H1 (cell line): ENCODE results near the gene DHDDS. TPM values are rescaled to one million over a fixed set of nuclear protein-coding genes. Genes with fewer than 3 reads are reported as not detected.

ENCODE experiments used
- ASH2L ChIP-seq: fragments of 200-600, 300-600 bp; sonication (generic); IDR thresholded peaks from one replicate; pipeline ENCODE4 v1.7.1; 2017; ENCODE audit warnings: low read length
- BCL11A ChIP-seq, 2 experiments: IDR thresholded peaks; one replicate each; pipeline ENCODE4 v1.6.1; 2011; ENCODE audit warnings: low read depth in 2 of 2, low read length in 2 of 2, mild to moderate bottlenecking in 2 of 2
- CBX5 ChIP-seq: fragments of 300-800, 300-1000 bp; sonication (generic); IDR thresholded peaks from 2 replicates; pipeline ENCODE4 v1.7.1; 2016; ENCODE audit warnings: antibody characterized with exemption, low read length, low read depth
- CHD1 ChIP-seq: IDR thresholded peaks from 2 replicates; pipeline ENCODE4 v1.6.1; 2012; ENCODE audit warnings: low read depth, low read length, improper control_type of control experiment
- CTBP2 ChIP-seq: IDR thresholded peaks from 2 replicates; pipeline ENCODE4 v1.7.0; 2011; ENCODE audit warnings: borderline replicate concordance, mild to moderate bottlenecking, moderate library complexity, mixed read lengths, low read length; ENCODE audit not compliant: insufficient read depth, insufficient read length
- EZH2 ChIP-seq: fragments of 200-600 bp; sonication (generic); IDR thresholded peaks from 2 replicates; pipeline ENCODE4 v1.7.1; 2012; ENCODE audit warnings: low read depth, mild to moderate bottlenecking, moderate library complexity, low read length, inconsistent platforms; ENCODE audit not compliant: severe bottlenecking
- HDAC2 ChIP-seq, 2 experiments: fragments of 300-600 bp in 1 of 2; sonication (generic) in 1 of 2; IDR thresholded peaks; 2 replicates each; pipeline ENCODE4 v1.6.1; 2011 to 2012; ENCODE audit warnings: low read depth in 2 of 2, low read length in 2 of 2, mild to moderate bottlenecking in 2 of 2, moderate library complexity in 2 of 2, borderline replicate concordance in 1 of 2, inconsistent platforms in 1 of 2
- JUND ChIP-seq: IDR thresholded peaks from 2 replicates; pipeline ENCODE4 v1.6.1; 2011; ENCODE audit warnings: mild to moderate bottlenecking, improper control_type of control experiment, low read length
- KDM5A ChIP-seq: fragments of 200-600 bp; IDR thresholded peaks from 2 replicates; pipeline ENCODE4 v1.7.1; 2012; ENCODE audit warnings: mild to moderate bottlenecking, low read length, inconsistent platforms, mixed read lengths
- MAFK ChIP-seq: IDR thresholded peaks from 2 replicates; pipeline ENCODE4 v1.6.1; 2012; ENCODE audit warnings: low read depth, mild to moderate bottlenecking, improper control_type of control experiment, low read length
- RNF2 ChIP-seq: fragments of 200-900, 300-1000 bp; sonication (generic); IDR thresholded peaks from 2 replicates; pipeline ENCODE4 v1.7.1; 2016; ENCODE audit warnings: borderline replicate concordance, low read depth, mild to moderate bottlenecking, antibody characterized with exemption, low read length; ENCODE audit not compliant: poor library complexity, severe bottlenecking; ENCODE audit errors: missing control alignments
- SAP30 ChIP-seq: fragments of 300-600 bp; sonication (generic); IDR thresholded peaks from 2 replicates; pipeline ENCODE4 v1.7.1; 2012; ENCODE audit warnings: low read length, moderate library complexity, mild to moderate bottlenecking, inconsistent platforms; ENCODE audit not compliant: insufficient read depth, insufficient replicate concordance
- SIRT6 ChIP-seq: IDR thresholded peaks from one replicate; pipeline ENCODE4 v1.7.1; 2012; ENCODE audit warnings: low read length, inconsistent platforms
- SP2 ChIP-seq: IDR thresholded peaks from 2 replicates; pipeline ENCODE4 v1.6.1; 2012; ENCODE audit warnings: mild to moderate bottlenecking, low read length, inconsistent platforms
- SP4 ChIP-seq: IDR thresholded peaks from 2 replicates; pipeline ENCODE4 v1.6.1; 2012; ENCODE audit warnings: low read length, inconsistent platforms
- SRF ChIP-seq: IDR thresholded peaks from 2 replicates; pipeline ENCODE4 v1.6.1; 2011; ENCODE audit warnings: mild to moderate bottlenecking, low read depth, low read length, moderate library complexity
- SUZ12 ChIP-seq: fragments of 200-600 bp; sonication (generic); IDR thresholded peaks from 2 replicates; pipeline ENCODE4 v1.6.1; 2012; ENCODE audit warnings: mild to moderate bottlenecking, inconsistent platforms, low read length, moderate library complexity, mixed read lengths
- TBP ChIP-seq: IDR thresholded peaks from 2 replicates; pipeline ENCODE4 v1.6.1; 2011; ENCODE audit warnings: low read depth, low read length, improper control_type of control experiment
- TCF12 ChIP-seq: IDR thresholded peaks from 2 replicates; pipeline ENCODE4 v1.6.1; 2011; ENCODE audit warnings: low read depth, mild to moderate bottlenecking, low read length
- YY1 ChIP-seq: IDR thresholded peaks from 2 replicates; pipeline ENCODE4 v1.6.1; 2011; ENCODE audit warnings: low read depth, mild to moderate bottlenecking, low read length
- ZNF274 ChIP-seq: IDR thresholded peaks from 2 replicates; pipeline ENCODE4 v1.7.0; 2012; ENCODE audit warnings: low read length, borderline replicate concordance; ENCODE audit errors: extremely low read depth
- polyA plus RNA-seq, 7 experiments: library from polyadenylated mRNA; depleted of rRNA in 3 of 7; stranded (reverse) in 5 of 7; unstranded in 2 of 7; fragments of >200 nt in 5 of 7; fragments of 200-250 nt in 2 of 7; gene quantifications; 1 replicate in 5 of 7; 2 replicates in 1 of 7; 4 replicates in 1 of 7; pipeline versions ENCODE4 v1.2.1 to v1.2.3, GENCODE V29; 2011 to 2013; ENCODE audit warnings: missing spikeins in 2 of 7, mixed read lengths in 2 of 7
- total RNA-seq: library from RNA; stranded (reverse); fragmentation: NEBNext Ultra II Directional; extraction: Animal tissue kit (Norgen Biotek cat#: 25700); gene quantifications from 2 replicates; pipeline ENCODE4 v1.2.1, GENCODE V29; 2021
- TF ChIP-seq, protein P1 (sequence below), 3 experiments: IDR thresholded peaks; 1 replicate in 2 of 3; 2 replicates in 1 of 3; pipeline versions ENCODE4 v1.5.1 to v1.6.1; 2011; ENCODE audit warnings: low read length in 3 of 3, mild to moderate bottlenecking in 3 of 3, inconsistent platforms in 2 of 3, low read depth in 1 of 3, moderate library complexity in 1 of 3; ENCODE audit not compliant: insufficient read depth in 1 of 3; ENCODE audit errors: control extremely low read depth in 1 of 3

Gene DHDDS
- total and polyA plus RNA-seq, 2 of the 8 experiments (the other 6 are each of a cell fraction or from before 2014, with no cell fraction given) = 28.3 to 44.6 TPM

DNA sequence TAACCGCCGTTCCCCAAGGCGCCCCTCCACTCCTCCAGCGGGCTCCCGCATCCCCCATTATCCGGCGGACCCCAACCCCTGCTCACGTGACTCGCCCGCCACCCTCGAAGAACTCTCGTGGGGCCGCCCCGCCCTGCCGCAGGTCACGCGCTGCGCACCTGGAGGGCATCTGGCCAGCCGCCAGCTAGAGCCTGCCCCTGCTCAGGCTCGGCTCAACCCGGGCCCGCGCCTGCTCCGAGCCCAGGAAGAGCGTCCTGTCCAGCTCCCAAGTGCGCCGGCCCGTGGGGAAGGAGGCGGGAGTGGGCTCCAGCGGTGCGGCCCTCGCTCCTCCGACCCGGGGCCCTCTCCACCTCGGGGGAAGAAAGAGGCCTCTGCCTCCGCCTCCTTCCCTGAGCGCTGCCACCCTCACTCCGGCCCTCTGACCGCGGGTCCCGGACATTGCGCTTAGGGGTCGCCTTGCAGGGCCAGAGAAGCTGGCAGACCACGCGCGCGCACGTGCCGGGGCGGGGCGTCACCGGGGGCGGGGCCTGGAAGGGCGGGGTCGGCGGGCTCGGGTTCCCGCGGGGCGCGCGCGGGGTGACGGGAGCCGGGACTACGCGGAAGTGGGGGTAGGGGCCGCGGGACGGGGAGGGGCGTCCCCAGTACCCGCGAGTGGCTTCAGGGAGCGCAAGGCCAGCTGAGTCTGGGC lies 68.5 kb downstream of the DHDDS start (continued):
- no peak for TF ChIP-seq CTBP2
- TF ChIP-seq SAP30 = no peak
- TF ChIP-seq JUND = no peak
- no peak for TF ChIP-seq MAFK
- TF ChIP-seq SP4 = no peak
- TF ChIP-seq YY1 = no peak
- TF ChIP-seq SIRT6 = no peak
- no peak for TF ChIP-seq HDAC2 (IDR thresholded peaks at IDR 0.05; ENCODE audit: borderline replicate concordance in 1 of 2, low read depth in 2 of 2, low read length in 2 of 2)
- TF ChIP-seq, protein P1, sequence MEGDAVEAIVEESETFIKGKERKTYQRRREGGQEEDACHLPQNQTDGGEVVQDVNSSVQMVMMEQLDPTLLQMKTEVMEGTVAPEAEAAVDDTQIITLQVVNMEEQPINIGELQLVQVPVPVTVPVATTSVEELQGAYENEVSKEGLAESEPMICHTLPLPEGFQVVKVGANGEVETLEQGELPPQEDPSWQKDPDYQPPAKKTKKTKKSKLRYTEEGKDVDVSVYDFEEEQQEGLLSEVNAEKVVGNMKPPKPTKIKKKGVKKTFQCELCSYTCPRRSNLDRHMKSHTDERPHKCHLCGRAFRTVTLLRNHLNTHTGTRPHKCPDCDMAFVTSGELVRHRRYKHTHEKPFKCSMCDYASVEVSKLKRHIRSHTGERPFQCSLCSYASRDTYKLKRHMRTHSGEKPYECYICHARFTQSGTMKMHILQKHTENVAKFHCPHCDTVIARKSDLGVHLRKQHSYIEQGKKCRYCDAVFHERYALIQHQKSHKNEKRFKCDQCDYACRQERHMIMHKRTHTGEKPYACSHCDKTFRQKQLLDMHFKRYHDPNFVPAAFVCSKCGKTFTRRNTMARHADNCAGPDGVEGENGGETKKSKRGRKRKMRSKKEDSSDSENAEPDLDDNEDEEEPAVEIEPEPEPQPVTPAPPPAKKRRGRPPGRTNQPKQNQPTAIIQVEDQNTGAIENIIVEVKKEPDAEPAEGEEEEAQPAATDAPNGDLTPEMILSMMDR (IDR thresholded peaks at IDR 0.05; ENCODE audit: control extremely low read depth in 1 of 3, insufficient read depth in 1 of 3, low read depth in 1 of 3, low read length in 3 of 3) = no peak
- TF ChIP-seq CBX5 = no peak
- no peak for TF ChIP-seq CHD1
- TF ChIP-seq BCL11A (IDR thresholded peaks at IDR 0.05; ENCODE audit: low read depth in 2 of 2, low read length in 2 of 2) = no peak
- no peak for TF ChIP-seq TCF12
- TF ChIP-seq ASH2L = peak; percentile 64
- no peak for TF ChIP-seq SUZ12
- peak; percentile 50; the same call in 1 of the 2 replicates for TF ChIP-seq TBP
- TF ChIP-seq KDM5A = no peak
- TF ChIP-seq EZH2 = no peak
- no peak for TF ChIP-seq RNF2
- no peak for TF ChIP-seq ZNF274
- no peak for TF ChIP-seq SRF
- TF ChIP-seq SP2 = no peak
